Endothelial cell of umbilical vein (primary cell): ENCODE measurements around the gene DACT2.

Experiments
- CTCF ChIP-seq, 2 donors: IDR thresholded peaks; 1 replicate in 1 of 2; 2 replicates in 1 of 2; pipeline ENCODE4 v1.5.1; 2011; ENCODE audit warnings: low read length in 2 of 2, mild to moderate bottlenecking in 2 of 2, moderate library complexity in 2 of 2, control low read depth in 1 of 2, inconsistent platforms in 1 of 2, low read depth in 1 of 2; ENCODE audit not compliant: insufficient read depth in 1 of 2; ENCODE audit errors: extremely low read depth in 1 of 2
- EZH2 ChIP-seq: IDR thresholded peaks from 2 replicates; pipeline ENCODE4 v1.6.1; 2012; ENCODE audit warnings: borderline replicate concordance, low read depth, mild to moderate bottlenecking, moderate library complexity, low read length, inconsistent platforms; ENCODE audit not compliant: severe bottlenecking
- JUN ChIP-seq: IDR thresholded peaks from 2 replicates; pipeline ENCODE4 v1.6.1; 2011; ENCODE audit warnings: borderline replicate concordance, low read depth; ENCODE audit not compliant: insufficient read length, insufficient read depth
- POLR2A ChIP-seq: IDR thresholded peaks from 2 replicates; pipeline ENCODE4 v1.6.1; 2012; ENCODE audit warnings: low read depth, mild to moderate bottlenecking, control low read depth, low read length
- POLR2AphosphoS5 ChIP-seq: IDR thresholded peaks from 2 replicates; pipeline ENCODE4 v1.6.1; 2012; ENCODE audit warnings: low read depth, mild to moderate bottlenecking, control low read depth, low read length, moderate library complexity; ENCODE audit not compliant: insufficient read depth

GRCh38 chr6:168347053-168347452 lies 27.5 kb upstream of the DACT2 start:
- TF ChIP-seq CTCF (IDR thresholded peaks at IDR 0.05; ENCODE audit: extremely low read depth in 1 of 2, insufficient read depth in 1 of 2, low read depth in 1 of 2, low read length in 2 of 2), result no peak
- no peak for TF ChIP-seq POLR2AphosphoS5
- TF ChIP-seq POLR2A, result no peak
- no peak for TF ChIP-seq EZH2
- TF ChIP-seq JUN, result no peak
